ENCODE data around the gene LURAP1L.
"Not testable (repeated sequence)": the region's sequence is repeated elsewhere in the genome, so short reads cannot be mapped to it uniquely, and the experiment has no call there.

LURAP1L gene

DNA sequence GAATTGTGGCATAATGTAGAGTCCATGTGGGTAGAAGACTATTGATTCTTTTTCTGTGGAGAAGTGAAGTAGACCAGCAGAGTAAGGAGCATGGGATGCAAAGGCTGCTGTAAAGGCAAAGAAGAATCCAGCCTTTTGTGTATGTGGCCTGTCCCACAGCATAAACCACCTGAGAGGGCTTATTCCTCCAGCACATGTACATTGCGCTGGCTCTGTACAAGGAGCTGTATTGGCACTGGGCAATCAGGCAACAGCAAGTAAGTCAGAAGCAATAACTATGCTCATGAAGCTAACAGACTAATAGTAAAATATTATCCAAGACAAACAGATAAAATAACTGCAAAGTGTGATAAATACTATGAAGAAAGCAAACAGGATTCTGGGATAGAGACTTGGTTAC is 86.2 kb downstream of the LURAP1L start:
- Histone ChIP-seq H3K4me3 (ENCODE audit: low read length) (no peak overlapping the region), H3K4me1 (ENCODE audit: insufficient read depth, low read length) (no peaks in the 10 kb centered on the region), H3K27me3 (ENCODE audit: insufficient read depth, low read length) (no peaks in the 10 kb centered on the region), H3K9me3 (ENCODE audit: low read length) (no peaks in the 10 kb centered on the region), H3K36me3 (ENCODE audit: insufficient read depth, low read length) (no peaks in the 10 kb centered on the region), H2AFZ (ENCODE audit: low read depth, low read length) (no peak overlapping the region)

DNA sequence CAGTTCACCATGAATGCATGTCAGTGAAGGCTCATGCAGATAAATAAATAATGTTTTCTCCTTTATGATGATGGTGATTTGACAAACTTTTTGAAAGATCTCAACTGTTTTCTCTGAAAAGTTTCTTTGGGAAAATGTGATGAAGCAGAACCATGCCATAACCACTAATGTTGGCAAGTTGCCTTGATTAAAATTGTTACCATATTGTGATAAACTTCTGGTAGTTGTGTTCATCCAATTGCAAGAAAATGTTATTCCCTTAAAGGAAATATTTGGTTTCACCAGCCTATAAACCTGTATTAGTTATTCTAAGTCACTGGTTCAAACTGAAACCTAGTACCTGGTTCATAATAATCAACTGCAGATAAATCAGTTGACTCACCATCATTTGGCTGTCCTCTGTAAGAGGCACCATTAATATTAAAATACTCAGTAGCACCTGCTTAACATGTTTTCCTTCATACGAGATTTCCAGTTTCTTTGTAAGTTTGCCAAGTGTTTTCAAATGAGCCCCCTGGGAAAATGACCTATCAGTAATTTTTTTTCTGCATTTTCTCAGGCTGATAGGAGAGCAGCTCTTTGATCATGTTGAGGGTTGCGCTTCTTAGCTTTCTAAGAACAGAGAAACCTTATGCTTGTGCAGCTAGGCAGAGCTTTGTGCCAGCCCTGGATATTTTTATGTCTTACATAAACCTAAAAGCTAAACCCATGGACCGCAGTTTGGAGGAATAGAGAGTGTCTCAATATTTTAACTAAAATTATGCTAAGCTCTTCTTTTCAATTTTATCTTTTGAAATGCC is 88.0 kb downstream of the LURAP1L start:
- Histone ChIP-seq H3K9me3 (ENCODE audit: low read length) (no peaks in the 10 kb centered on the region), H2AFZ (ENCODE audit: low read depth, low read length) (no peak overlapping the region), H3K27me3 (ENCODE audit: insufficient read depth, low read length) (no peaks in the 10 kb centered on the region), H3K4me1 (ENCODE audit: insufficient read depth, low read length) (no peaks in the 10 kb centered on the region), H3K4me3 (ENCODE audit: low read length) (no peak overlapping the region), H3K36me3 (ENCODE audit: insufficient read depth, low read length) (no peaks in the 10 kb centered on the region)

DNA sequence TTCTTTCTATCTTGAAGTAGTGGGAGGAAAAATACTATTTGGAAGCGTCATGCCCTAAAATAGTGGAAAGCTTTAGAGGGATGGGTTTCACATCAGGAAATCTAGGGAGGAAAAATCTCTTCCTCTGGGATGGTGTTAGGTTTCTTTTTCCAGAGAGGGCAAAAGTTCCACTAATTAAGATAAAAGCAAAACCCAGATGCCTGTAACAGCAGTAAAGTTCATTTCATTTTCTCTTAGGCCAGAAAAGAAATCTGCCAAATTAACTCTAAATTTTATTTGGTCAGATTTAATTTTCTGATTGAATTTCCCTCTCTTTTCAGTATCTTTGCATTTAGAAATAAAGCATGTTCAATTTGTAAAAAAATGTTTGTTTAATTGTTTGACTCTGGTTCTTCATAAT is 88.8 kb downstream of the LURAP1L start:
- Histone ChIP-seq H3K4me1 (ENCODE audit: insufficient read depth, low read length) (no peaks in the 10 kb centered on the region), H3K36me3 (ENCODE audit: insufficient read depth, low read length) (no peaks in the 10 kb centered on the region)

DNA sequence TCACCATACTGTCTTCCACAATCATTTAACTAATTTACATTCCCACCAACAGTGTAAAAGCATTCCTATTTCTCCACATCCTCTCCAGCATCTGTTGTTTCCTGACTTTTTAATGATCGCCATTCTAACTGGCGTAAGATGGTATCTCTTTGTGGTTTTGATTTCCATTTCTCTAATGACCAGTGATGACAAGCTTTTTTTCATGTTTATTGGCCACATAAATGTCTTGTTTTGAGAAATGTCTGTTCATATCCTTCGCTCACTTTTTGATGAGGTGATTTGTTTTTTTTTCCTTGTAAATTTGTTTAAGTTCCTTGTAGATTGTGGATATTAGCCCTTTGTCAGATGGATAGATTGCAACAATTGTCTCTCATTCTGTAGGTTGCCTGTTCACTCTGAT is 90.6 kb downstream of the LURAP1L start:
- not testable (repeated sequence) for H3K9me3 ChIP-seq (ENCODE audit: low read length); H3K4me3 ChIP-seq (ENCODE audit: low read length); H3K4me1 ChIP-seq (ENCODE audit: insufficient read depth, low read length); H3K36me3 ChIP-seq (ENCODE audit: insufficient read depth, low read length); H2AFZ ChIP-seq (ENCODE audit: low read depth, low read length); H3K27me3 ChIP-seq (ENCODE audit: insufficient read depth, low read length)

More for the DNA sequence above, 88.8 kb downstream of the LURAP1L start:
- Histone ChIP-seq H2AFZ (ENCODE audit: low read depth, low read length) (no peak overlapping the region), H3K9me3 (ENCODE audit: low read length) (no peaks in the 10 kb centered on the region), H3K4me3 (ENCODE audit: low read length) (no peak overlapping the region), H3K27me3 (ENCODE audit: insufficient read depth, low read length) (no peaks in the 10 kb centered on the region)

Measured in neuron (in vitro differentiated cells).